Germinal center (tissue), 1 donor: ENCODE results near the gene HOMER1.

Source experiments
- DNase-seq: peaks from one replicate; pipeline ENCODE4 v3.0.0; 2012; ENCODE audit warnings: mixed read lengths, low spot score

HOMER1 gene

DNA sequence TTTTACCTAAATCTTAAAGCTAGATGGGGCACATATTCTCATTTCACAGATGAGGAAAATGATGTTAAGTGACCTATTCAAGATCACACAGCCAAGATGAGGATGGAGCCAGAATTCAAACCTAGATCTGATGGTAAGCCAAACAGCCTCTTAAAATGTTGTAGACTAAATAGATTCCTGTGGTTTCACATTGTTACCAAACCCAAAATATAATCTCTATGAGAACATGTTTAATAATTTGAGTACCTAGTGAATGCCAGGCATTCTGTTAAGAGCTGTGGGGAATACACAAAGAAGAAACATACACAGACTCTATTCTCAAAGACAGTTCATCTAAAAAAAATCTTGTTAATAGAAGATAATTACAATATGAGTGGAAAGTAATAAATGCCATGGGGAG, 25.2 kb downstream of the HOMER1 start:
- DNase-seq: no peak

GRCh38 chr5:79488058-79488457, 25.9 kb downstream of the HOMER1 start:
- DNase-seq: no peak

DNA sequence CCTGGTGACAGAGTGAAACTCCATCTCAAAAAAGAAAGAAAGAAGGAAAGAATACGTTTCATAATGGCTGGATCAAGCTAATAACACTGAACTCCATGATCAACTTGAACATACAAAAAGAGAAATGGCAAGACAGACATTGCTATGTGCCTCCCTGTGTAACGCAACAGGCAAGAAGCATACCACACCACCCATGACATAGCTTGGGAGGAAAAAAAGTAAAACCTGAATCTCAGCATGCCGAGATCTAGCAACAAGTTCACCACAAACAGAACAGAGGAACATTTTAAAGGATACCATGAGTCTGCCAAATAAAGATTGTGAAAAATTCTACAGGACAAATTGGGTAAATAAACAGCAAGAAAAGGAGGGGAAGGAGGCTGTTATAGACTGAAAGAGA, 26.7 kb downstream of the HOMER1 start:
- DNase-seq: no peak

DNA sequence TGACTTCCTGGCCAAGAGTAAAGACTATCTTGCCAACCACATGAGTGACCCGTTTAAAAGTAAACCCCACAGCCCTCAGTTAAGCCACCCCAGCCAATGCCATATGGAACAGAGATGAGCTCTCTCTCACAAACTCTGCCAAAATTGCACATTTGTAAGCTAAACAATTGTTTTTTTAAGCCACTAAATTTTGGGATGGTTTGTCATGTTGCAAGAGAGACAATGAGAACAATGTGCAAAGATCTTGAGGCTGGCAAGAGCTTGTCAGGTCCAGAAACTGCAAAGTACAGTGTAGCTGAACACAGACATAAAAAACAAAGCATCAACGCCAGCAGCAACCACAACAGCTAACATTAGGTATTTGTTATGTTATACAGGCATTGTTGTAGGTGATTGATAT, 27.8 kb downstream of the HOMER1 start:
- DNase-seq: no peak

DNA sequence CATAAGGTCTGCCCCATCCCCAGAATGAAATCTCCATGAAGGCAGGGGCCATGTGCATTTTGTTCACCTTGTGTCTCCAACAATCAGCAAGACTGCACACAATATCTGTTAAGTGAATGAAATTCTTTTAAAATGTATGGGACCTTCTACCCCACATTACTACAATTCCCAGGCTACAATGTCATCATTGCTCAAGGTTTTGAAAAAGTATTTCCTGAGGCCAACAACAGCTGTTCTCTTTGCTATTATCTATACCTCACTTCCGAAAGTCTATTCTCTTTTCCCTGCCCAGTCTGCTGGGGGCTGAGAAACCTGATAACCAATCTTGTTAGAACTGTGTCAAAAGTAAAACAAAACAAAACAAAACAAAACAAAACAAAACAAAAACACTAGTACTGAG, 29.2 kb downstream of the HOMER1 start:
- no peak for DNase-seq

DNA sequence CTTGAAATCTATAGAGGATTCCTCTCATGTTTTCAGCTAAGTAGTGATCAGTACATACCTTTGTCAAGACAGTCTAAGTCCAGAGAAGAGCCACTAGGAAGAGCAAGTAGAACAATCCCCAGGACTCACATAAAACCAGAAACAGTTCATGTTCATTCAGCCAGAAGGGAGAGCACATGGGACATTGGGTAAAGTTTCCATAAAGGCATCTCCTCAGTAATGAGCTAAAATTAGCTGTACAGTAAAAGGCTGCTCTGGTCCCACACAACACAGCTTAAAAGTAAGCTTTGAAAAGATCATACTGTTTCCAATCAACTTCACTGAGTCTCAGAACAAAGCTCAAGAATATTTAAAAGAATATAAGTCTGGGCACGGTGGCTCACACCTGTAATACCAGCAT, 32.4 kb downstream of the HOMER1 start:
- no peak for DNase-seq

- no peak for DNase-seq
Measured at GRCh38 chr5:79480991-79481390, 32.9 kb downstream of the HOMER1 start.

DNA sequence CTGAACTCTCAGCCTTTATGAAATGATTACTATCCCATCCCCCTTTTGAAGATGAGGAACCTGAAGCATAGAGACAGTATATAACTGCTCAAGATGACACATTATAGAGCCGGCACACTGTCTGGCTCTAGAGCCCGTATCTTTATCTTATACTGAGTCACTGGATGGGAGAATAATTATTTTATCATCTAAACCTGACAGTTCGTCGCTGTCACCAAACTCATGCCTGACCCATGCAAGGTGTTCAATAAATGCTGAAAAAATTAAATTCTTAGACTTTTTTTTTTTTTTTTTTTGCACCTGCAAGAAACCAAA, 38.8 kb downstream of the HOMER1 start:
- no peak for DNase-seq

DNA sequence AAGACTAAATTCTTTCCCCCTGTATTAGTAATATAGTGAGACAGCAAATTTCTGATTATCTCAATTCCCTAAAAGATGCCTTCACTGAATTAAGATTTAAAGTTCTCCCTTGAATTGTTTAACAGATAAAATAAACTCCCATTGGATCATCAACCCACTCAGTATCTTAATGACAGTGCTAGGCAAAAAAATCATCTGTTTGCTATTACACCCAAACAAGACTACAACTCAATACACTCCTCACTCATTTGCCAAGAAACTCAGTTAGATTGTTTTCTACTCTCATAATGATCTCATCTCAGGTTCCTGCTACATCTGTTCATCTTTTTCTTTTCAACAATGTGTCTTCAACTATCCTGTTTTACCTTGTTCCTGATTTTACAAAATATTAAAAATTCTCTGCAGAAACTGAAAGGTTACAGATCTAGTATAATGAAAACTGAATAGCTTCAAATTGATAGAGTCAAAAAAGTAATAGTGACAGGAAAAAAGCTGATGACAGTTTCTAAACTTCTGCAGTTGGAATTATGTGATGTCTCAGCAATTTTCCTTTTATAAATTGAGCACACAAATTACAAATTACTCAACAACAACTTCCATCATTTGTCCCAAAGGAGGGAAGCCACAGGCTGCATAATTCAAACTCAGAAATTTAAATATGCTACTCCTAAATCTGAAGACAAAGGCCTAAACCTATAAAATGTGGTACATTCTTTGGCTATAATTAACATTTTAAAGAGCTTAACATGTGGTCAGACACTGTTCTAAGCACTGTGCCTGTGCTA, 39.4 kb downstream of the HOMER1 start:
- DNase-seq: no peak

DNA sequence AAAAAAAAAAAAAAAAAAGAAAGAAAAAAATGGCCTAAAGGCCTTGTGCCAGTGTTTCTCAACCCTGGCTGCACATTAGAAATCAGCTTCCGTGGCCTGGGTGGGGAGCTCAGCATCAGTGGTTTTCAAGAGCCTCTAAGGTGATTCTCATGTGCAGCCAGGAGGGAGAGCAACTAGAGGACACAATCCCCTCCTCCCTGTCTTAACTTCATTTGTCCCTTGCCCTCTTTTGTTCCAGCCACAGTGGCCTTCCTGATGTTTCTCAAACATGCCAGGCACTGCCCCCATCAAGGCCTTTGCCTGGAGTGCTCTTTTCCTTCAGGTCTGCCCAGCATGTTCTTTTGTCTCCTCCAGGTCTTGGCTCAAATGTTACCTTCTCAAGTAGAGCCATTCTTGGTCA, 42.4 kb downstream of the HOMER1 start:
- DNase-seq: no peak

DNA sequence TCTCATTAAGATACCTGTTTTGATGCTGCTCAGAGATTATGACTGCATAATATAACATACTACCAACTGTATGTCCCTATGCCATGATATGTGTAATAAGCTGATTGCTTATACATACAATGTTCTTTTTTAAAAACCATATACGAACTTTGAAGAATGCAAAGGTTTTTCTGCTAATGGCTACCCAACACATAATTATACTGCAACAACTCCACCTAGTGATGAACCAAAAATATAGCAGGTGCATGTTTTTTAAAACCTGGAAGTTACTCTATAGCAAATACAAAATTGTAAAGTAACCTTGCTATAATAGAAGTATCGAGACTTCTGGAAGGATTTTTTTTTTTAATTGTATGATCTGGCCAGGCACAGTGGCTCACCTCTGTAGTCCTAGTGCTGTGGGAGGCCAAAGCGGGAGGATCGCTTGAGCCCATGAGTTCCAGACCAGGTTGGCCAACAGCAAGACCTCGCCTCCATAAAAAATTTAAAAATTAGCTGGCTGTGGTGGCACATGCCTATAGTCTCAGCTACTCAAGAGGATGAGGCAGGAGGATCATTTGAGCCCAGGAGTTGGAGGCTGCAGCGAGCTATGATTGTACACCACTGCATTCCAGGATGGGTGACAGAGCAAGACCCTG, 49.1 kb downstream of the HOMER1 start:
- peak; percentile 37 for DNase-seq

DNA sequence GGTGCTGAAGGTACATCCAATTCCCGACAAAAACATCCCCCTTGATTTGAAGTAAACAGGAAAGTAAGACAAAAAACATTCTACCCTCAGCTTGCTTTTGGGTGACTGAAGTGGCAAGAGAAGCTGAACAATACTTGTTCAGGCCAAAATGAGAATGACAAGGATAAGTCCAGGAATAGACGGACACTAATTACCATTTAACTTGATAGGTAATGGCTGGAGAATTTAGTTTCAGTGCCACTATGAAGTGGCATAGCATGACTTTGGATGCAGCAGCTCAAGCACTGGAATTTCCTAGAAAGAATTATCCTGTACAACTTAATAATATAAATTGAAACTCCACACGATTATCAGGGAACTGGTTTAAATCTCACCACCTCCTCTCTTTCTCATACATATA, 49.7 kb downstream of the HOMER1 start:
- no peak for DNase-seq

- DNase-seq: no peak
Measured at GRCh38 chr5:79459626-79460025, 54.3 kb downstream of the HOMER1 start.

- no peak for DNase-seq
Measured at GRCh38 chr5:79456890-79457583, 56.9 kb downstream of the HOMER1 start.

- DNase-seq: no peak
Measured at GRCh38 chr5:79456400-79456799, 57.5 kb downstream of the HOMER1 start.

DNA sequence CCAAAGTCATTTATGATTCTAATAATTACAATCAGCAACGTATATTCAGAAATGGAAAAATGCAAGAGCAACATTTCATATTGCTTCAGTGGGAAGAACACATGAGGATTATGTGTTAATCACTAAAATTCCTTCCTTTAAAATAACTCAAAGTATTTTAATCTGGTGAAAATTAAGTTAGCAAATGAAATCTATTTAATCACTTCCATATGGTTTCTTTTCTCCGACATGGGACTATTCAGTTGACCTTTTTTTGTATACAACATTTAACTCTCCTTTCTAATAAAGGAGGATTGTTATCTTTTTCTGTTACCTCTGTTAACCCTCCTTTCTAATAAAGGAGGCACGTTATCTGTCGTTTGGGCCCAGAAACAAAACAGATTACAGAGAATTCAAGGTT, 59.9 kb downstream of the HOMER1 start:
- no peak for DNase-seq

- DNase-seq: no peak
Measured at GRCh38 chr5:79448336-79448735, 65.6 kb downstream of the HOMER1 start.

DNA sequence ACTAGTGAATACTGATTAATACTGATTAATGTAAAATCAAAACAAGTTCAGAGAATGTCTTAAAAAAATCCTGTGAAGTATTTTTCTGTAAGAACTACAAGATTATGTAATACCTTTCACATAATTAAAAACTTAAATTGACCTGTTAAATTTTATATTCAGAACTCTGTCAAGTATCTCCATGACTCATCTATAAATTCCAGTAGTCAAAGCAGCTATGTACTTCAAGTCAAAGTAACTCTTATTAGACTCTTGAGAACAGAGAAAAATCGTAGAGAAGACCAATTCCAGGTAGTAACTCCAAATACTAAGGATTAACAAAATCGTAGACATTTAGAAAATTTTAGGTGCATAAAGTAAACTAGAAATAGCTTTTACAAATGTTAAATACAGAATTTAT, 77.1 kb downstream of the HOMER1 start:
- DNase-seq: no peak

DNA sequence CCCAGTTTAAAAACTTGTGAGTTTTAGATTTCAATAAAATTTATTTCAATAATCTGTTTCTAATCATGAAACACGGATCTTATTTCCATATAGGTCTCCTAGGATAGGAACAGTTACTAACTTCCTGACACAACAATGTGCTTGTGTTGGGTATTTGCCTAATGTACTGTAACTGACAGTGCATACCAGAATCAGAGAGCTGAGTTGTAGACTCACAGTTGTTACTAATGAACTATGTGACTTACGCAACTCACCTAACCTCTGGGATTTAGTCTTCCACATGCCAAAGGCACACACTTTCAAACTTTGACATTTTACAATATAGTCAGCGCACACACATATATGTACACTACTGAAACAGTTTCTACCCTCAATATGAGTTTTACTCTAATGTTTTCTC, 77.7 kb downstream of the HOMER1 start:
- no peak for DNase-seq

GRCh38 chr5:79430196-79430595, 83.7 kb downstream of the HOMER1 start:
- no peak for DNase-seq

DNA sequence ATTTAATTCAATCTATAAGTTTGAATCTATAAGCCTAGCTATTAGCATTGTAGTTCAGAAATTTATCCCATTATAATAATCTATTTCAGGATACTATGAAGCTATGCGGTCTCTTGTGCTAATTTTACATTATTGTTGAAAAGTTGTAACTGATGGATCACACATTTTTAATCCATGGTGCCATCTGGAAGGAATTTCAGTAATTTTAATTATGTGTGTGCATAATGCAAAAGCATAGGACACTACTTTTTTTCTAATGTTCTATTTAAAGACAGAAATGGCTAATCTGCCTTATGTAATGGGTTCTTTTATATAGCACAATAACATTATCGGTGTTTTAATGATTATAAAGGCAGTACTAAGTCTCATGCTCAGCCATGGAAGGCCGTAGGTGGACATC, 90.6 kb downstream of the HOMER1 start:
- DNase-seq: no peak

DNA sequence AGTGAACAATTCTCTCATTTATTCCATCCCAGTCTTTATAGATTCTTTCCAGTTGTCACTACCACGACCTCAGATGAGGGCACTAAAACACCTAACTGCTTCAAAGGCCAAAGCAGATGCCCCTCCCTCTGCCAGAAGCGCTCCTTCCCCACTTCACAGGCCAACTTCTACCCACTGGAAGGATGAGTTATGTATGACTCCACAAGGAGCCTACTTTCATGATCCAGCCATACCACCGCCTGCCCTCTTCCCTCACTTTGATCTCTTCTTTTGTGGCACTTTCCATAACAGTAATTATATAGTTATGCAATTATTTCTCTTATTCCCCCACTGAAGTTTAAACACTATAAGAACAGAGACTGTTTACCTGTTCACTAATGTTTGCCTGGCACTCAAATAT, 93.7 kb downstream of the HOMER1 start:
- no peak for DNase-seq

- DNase-seq: no peak
Measured at GRCh38 chr5:79418276-79418675, 95.7 kb downstream of the HOMER1 start.

GRCh38 chr5:79417495-79417894, 96.4 kb downstream of the HOMER1 start:
- DNase-seq: no peak
